ENCODE results near the gene BMF. TPM values are rescaled to one million over a fixed set of nuclear protein-coding genes. Genes with fewer than 3 reads are reported as not detected.

The BMF gene
- polyA plus RNA-seq, 2 of the 4 experiments (the other 2 are of a cell fraction): 1.4 to 1.6 TPM

DNA sequence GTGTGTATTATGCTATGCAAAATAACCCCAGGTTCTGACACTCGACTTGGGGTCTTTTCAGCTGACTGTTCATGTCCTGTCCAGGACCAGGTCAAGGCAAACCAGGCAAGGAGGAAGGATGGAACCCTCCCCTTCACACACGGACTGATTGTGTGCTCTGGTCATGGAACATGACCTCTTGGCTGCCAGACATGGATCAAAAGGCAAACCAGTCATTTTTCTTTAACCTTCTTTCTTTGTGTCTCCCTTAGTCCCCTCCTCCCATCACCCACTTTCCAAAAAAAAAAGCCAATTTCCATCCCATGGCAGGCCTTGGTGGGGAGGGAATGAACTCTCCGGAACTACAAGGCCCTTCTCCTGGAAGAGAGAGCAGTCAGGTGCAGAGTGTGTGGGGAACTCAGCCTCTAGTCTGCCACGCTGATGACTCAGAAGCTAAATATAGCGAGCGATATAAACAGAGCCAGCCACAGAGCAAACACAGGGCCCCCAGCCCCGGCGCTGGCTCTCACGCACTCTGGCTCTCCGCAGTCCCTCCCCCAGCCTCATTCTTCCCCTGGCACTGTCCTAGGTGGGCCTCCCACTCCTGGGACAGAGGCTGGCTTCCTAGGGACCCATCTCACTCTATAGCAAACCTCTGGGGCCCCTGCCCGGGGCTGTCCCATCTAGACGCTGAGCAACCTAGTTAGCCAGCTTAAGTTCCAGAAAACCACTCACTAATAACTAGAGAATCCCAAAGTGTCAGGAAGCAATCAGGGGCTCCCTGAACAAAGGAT, 10.0 kb downstream of the BMF start:
- H3K4me3 ChIP-seq: no peak overlapping the region

GRCh38 chr15:40097968-40098476, 10.7 kb downstream of the BMF start:
- no peak for FAIRE-seq

More for the DNA sequence above, 10.0 kb downstream of the BMF start:
- DNase-seq (ENCODE audit: low read depth in 1 of 2, low spot score in 1 of 2): peak; percentile 83 to 90
- peak overlapping the region; percentile 77 for H3K4me2 ChIP-seq
- ATAC-seq: peak; percentile 97
- peaks cover 52% of the 10 kb centered on the region for H3K4me1 ChIP-seq
- ChIA-PET CTCF (interaction anchor here (0.7 to 2.7 kb wide), 8 partner anchors 11 to 323 kb away, joined by 3 to 14 read pairs (median 4); no protein-coding TSS in a partner anchor), POLR2A (interaction anchor here (0.6 to 0.9 kb wide), 2 partner anchors 9 to 27 kb away, joined by 4 read pairs; no protein-coding TSS in a partner anchor)
- H3K27ac ChIP-seq: peak overlapping the region; percentile 68 to 81
- peak; percentile 19; the same call in 2 of the 3 replicates for TF ChIP-seq SMC3 (IDR thresholded peaks at IDR 0.05)
- no peak for TF ChIP-seq TP53 (CRISPR knock-in tag; IDR thresholded peaks at IDR 0.05)
- no peak for TF ChIP-seq HOXB5 (CRISPR knock-in tag; IDR thresholded peaks at IDR 0.05)
- peak; percentile 37 to 43; a peak in 2 of 5 replicates for TF ChIP-seq EP300 (IDR thresholded peaks at IDR 0.05)
- TF ChIP-seq, protein P1, sequence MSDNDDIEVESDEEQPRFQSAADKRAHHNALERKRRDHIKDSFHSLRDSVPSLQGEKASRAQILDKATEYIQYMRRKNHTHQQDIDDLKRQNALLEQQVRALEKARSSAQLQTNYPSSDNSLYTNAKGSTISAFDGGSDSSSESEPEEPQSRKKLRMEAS (IDR thresholded peaks at IDR 0.05): peak; percentile 21; the same call in 1 of the 2 replicates
- TF ChIP-seq NFE2L2 (conservative IDR thresholded peaks at IDR 0.05; ENCODE audit: low read length): no peak
- no peak for TF ChIP-seq ZC3H11A (IDR thresholded peaks at IDR 0.05)
- TF ChIP-seq JUN (IDR thresholded peaks at IDR 0.05): peak; percentile 52 to 61; a peak in 2 of 5 replicates
- no peak for TF ChIP-seq RNF2 (IDR thresholded peaks at IDR 0.05; ENCODE audit: borderline replicate concordance, low read depth)
- TF ChIP-seq HES2 (IDR thresholded peaks at IDR 0.05): no peak
- TF ChIP-seq JUNB (IDR thresholded peaks at IDR 0.05): peak; percentile 63
- TF ChIP-seq FOSL2 (IDR thresholded peaks at IDR 0.05): peak; percentile 51; the same call in 1 of the 2 replicates
- peak; percentile 92 for TF ChIP-seq FOSL2 (CRISPR knock-in tag; IDR thresholded peaks at IDR 0.05)
- FAIRE-seq: no peak
- no peaks in the 10 kb centered on the region for H3K9me3 ChIP-seq
- 3% methylated on average over 10 of the region's 12 CpGs for WGBS (ENCODE audit: missing lambda C conversion rate)

More at GRCh38 chr15:40097968-40098476, 10.7 kb downstream of the BMF start:
- no peak for DNase-seq (ENCODE audit: low read depth in 1 of 2, low spot score in 1 of 2)
- TF ChIP-seq, protein P1 (IDR thresholded peaks at IDR 0.05): no peak
- TF ChIP-seq CBX8 (IDR thresholded peaks at IDR 0.05): no peak
- no peak for TF ChIP-seq JUNB (IDR thresholded peaks at IDR 0.05)
- TF ChIP-seq EHMT2 (IDR thresholded peaks at IDR 0.05; ENCODE audit: low read depth): no peak
- no peak for TF ChIP-seq HDAC2 (IDR thresholded peaks at IDR 0.05)
- no peak for TF ChIP-seq NFE2L2 (conservative IDR thresholded peaks at IDR 0.05; ENCODE audit: low read length)
- no peak for TF ChIP-seq RFX5 (IDR thresholded peaks at IDR 0.05)
- TF ChIP-seq SMC3 (IDR thresholded peaks at IDR 0.05): no peak
- no peak for TF ChIP-seq HOXB5 (CRISPR knock-in tag; IDR thresholded peaks at IDR 0.05)
- TF ChIP-seq MAFK (IDR thresholded peaks at IDR 0.05; ENCODE audit: partially characterized antibody): no peak
- TF ChIP-seq, protein P2, sequence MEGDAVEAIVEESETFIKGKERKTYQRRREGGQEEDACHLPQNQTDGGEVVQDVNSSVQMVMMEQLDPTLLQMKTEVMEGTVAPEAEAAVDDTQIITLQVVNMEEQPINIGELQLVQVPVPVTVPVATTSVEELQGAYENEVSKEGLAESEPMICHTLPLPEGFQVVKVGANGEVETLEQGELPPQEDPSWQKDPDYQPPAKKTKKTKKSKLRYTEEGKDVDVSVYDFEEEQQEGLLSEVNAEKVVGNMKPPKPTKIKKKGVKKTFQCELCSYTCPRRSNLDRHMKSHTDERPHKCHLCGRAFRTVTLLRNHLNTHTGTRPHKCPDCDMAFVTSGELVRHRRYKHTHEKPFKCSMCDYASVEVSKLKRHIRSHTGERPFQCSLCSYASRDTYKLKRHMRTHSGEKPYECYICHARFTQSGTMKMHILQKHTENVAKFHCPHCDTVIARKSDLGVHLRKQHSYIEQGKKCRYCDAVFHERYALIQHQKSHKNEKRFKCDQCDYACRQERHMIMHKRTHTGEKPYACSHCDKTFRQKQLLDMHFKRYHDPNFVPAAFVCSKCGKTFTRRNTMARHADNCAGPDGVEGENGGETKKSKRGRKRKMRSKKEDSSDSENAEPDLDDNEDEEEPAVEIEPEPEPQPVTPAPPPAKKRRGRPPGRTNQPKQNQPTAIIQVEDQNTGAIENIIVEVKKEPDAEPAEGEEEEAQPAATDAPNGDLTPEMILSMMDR (IDR thresholded peaks at IDR 0.05): no peak
- TF ChIP-seq HES2 (IDR thresholded peaks at IDR 0.05): no peak
- no peaks in the 10 kb centered on the region for H3K9me3 ChIP-seq
- ChIA-PET CTCF (interaction anchor here (0.7 to 2.7 kb wide), 5 partner anchors 9 to 182 kb away, joined by 3 to 12 read pairs (median 4); partner anchors contain the start of gene BMF), POLR2A (no interaction called here)
- H3K27ac ChIP-seq: peak overlapping the region; percentile 68 to 81
- H3K4me2 ChIP-seq: peak overlapping the region; percentile 77
- 78% methylated on average over 10 of the region's 10 CpGs for WGBS (ENCODE audit: missing lambda C conversion rate)
- ATAC-seq: peak in 1 of 2 experiments; percentile 6; a peak in 2 of 6 replicates
- H3K4me3 ChIP-seq: no peak overlapping the region
- peaks cover 54% of the 10 kb centered on the region for H3K4me1 ChIP-seq
